ENCODE results near the gene GABRB1. TPM values are rescaled to one million over a fixed set of nuclear protein-coding genes. Genes with fewer than 3 reads are reported as not detected.

GABRB1 gene
- total and polyA plus RNA-seq, 2 of the 8 experiments (the other 6 are each of a cell fraction or from before 2014, with no cell fraction given), result 0.22 to 0.38 TPM

DNA sequence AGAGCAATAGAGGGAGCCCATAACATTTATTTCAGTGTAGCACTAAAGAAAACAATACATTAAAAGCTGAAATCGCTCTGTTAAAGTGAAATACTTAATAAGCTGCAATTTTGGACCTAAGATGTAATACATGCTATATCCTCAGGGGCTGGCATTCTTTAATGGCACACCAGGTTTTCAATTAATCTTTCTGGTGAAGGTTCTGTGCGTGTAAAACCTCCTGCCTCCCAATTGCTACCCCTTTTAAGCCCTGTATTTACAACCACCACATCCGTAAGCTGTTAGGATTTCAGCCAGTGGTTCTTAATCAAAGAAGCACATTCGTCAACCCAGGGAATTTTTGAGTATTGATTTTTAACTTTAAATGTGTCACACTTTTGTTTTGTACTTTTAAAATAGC lies 439.7 kb downstream of the GABRB1 start:
- H2AK5ac ChIP-seq (ENCODE audit: low read depth, low read length), result no peak overlapping the region
- no peak overlapping the region for H3K9ac ChIP-seq (replicated peaks in 1 of 4; ENCODE audit: extremely low read depth in 1 of 4, low read depth in 3 of 4, low read length in 3 of 4)
- H4K20me1 ChIP-seq (replicated peaks in 1 of 2; ENCODE audit: control insufficient read depth in 1 of 2, insufficient read depth in 2 of 2, low read length in 2 of 2), result no peaks in the 10 kb centered on the region
- no peaks in the 10 kb centered on the region; the same call in 1 of the 2 replicates for H3K23me2 ChIP-seq (ENCODE audit: low read depth, low read length)
- H4K8ac ChIP-seq (ENCODE audit: extremely low read depth, insufficient read depth, low read length), result no peak overlapping the region
- H3K9me3 ChIP-seq (ENCODE audit: insufficient read depth in 2 of 2, low read depth in 1 of 2, low read length in 1 of 2), result no peaks in the 10 kb centered on the region
- 56% methylated on average over 4 of the region's 4 CpGs; no CpG with 5 or more reads in 1 of the 2 experiments for WGBS, 2 experiments (ENCODE audit: extremely low coverage in 1 of 2, insufficient coverage in 1 of 2, insufficient read length in 1 of 2, insufficient replicate concordance in 2 of 2, low coverage in 1 of 2, low lambda C conversion rate in 2 of 2, missing lambda C conversion rate in 1 of 2)
- no peak overlapping the region for H3K56ac ChIP-seq (replicated peaks; ENCODE audit: insufficient read length, low read depth, low read length)
- POLR2A ChIA-PET (ENCODE audit: partially characterized antibody), result no interaction called here
- FAIRE-seq (no peak), DNase-seq (ENCODE audit: low read depth in 1 of 2, low spot score in 2 of 2) (no peak)
- H3K27me3 ChIP-seq (replicated peaks in 1 of 4; ENCODE audit: control insufficient read depth in 3 of 4, extremely low read depth in 1 of 4, insufficient read depth in 3 of 4, low read length in 3 of 4), result no peaks in the 10 kb centered on the region; a peak in 1 of 7 replicates
- no peak overlapping the region for H2AFZ ChIP-seq (ENCODE audit: low read length)
- H2BK20ac ChIP-seq (ENCODE audit: low read length), result no peak overlapping the region
- H3K79me1 ChIP-seq (ENCODE audit: low read depth, low read length), result no peaks in the 10 kb centered on the region
- no peak overlapping the region for H2BK5ac ChIP-seq (ENCODE audit: low read depth, low read length)
- no peak overlapping the region for H3K23ac ChIP-seq (ENCODE audit: insufficient read length)
- H3K4me2 ChIP-seq (ENCODE audit: insufficient read depth in 1 of 2, low read depth in 2 of 2, low read length in 2 of 2), result no peak overlapping the region
- no peak overlapping the region for H2BK120ac ChIP-seq (replicated peaks; ENCODE audit: low read depth, low read length)
- no peak overlapping the region for H3K27ac ChIP-seq (ENCODE audit: low read depth, low read length)
- H3K4me3 ChIP-seq (ENCODE audit: extremely low read depth in 1 of 4, insufficient read depth in 2 of 4, low read depth in 3 of 4, low read length in 4 of 4), result no peak overlapping the region
- no peak overlapping the region for H4K91ac ChIP-seq (replicated peaks; ENCODE audit: insufficient read length, low read length)
- H3K18ac ChIP-seq (ENCODE audit: extremely low read depth, low read length), result no peak overlapping the region
- no peaks in the 10 kb centered on the region for H3K79me2 ChIP-seq (ENCODE audit: control insufficient read depth in 1 of 2, insufficient read depth in 2 of 2, low read length in 2 of 2)
- no peak overlapping the region for H3K14ac ChIP-seq (ENCODE audit: insufficient read length)
- no peaks in the 10 kb centered on the region for H3K36me3 ChIP-seq (ENCODE audit: control insufficient read depth in 2 of 4, insufficient read depth in 4 of 4, low read length in 3 of 4)
- no peaks in the 10 kb centered on the region; a peak in 1 of 7 replicates for H3K4me1 ChIP-seq (replicated peaks in 1 of 4; ENCODE audit: control insufficient read depth in 3 of 4, insufficient read depth in 4 of 4, low read length in 3 of 4)
- H3K4ac ChIP-seq (replicated peaks; ENCODE audit: insufficient read length, low read depth, low read length), result no peak overlapping the region
- no peak for TF ChIP-seq CHD1 (IDR thresholded peaks at IDR 0.05; ENCODE audit: low read depth, low read length)
- TF ChIP-seq BACH1 (IDR thresholded peaks at IDR 0.05; ENCODE audit: low read length), result no peak
- no peak for TF ChIP-seq SIN3A (conservative IDR thresholded peaks at IDR 0.05 in 1 of 2, IDR thresholded peaks at IDR 0.05 in 1 of 2; ENCODE audit: low read depth in 1 of 2, low read length in 2 of 2)
- no peak for TF ChIP-seq SUZ12 (IDR thresholded peaks at IDR 0.05; ENCODE audit: low read length)
- no peak for TF ChIP-seq GTF2F1 (IDR thresholded peaks at IDR 0.05; ENCODE audit: borderline replicate concordance, low read depth, low read length)
- no peak for TF ChIP-seq JUN (IDR thresholded peaks at IDR 0.05; ENCODE audit: low read depth, low read length)
- no peak for TF ChIP-seq HDAC2 (IDR thresholded peaks at IDR 0.05; ENCODE audit: borderline replicate concordance in 1 of 2, low read depth in 2 of 2, low read length in 2 of 2)
- no peak for TF ChIP-seq NRF1 (IDR thresholded peaks at IDR 0.05; ENCODE audit: low read depth, low read length)
- TF ChIP-seq, protein P1, sequence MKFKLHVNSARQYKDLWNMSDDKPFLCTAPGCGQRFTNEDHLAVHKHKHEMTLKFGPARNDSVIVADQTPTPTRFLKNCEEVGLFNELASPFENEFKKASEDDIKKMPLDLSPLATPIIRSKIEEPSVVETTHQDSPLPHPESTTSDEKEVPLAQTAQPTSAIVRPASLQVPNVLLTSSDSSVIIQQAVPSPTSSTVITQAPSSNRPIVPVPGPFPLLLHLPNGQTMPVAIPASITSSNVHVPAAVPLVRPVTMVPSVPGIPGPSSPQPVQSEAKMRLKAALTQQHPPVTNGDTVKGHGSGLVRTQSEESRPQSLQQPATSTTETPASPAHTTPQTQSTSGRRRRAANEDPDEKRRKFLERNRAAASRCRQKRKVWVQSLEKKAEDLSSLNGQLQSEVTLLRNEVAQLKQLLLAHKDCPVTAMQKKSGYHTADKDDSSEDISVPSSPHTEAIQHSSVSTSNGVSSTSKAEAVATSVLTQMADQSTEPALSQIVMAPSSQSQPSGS (IDR thresholded peaks at IDR 0.05; ENCODE audit: low read length), result no peak
- CTCF ChIA-PET (ENCODE audit: partially characterized antibody), result interaction anchor here (1.5 kb wide), 1 partner anchor 13 kb away, joined by 5 read pairs; the partner anchor contains the start of gene ATP10D
- H2BK12ac ChIP-seq (ENCODE audit: low read depth, low read length), result no peak overlapping the region
- H2BK15ac ChIP-seq (ENCODE audit: low read length), result no peak overlapping the region
- no peak overlapping the region for H4K5ac ChIP-seq (ENCODE audit: insufficient read length, low read depth, low read length)

All from H1 (cell line).